Retinal pigment epithelial cell (primary cell): ENCODE measurements around the gene PABPN1L.

Source experiments
- DNase-seq: peaks from one replicate; pipeline ENCODE4 v3.0.0-alpha.2; 2010; ENCODE audit warnings: low read depth
- H3K4me3 ChIP-seq: 2 replicates; pipeline ENCODE4 v1.5.1; 2011; ENCODE audit warnings: mild to moderate bottlenecking, low read length, control low read depth, moderate library complexity
- CTCF ChIP-seq: conservative IDR thresholded peaks from 2 replicates; pipeline ENCODE4 v1.5.1; 2011; ENCODE audit warnings: low read depth, low read length, control low read depth, inconsistent platforms

Gene PABPN1L

GRCh38 chr16:88866151-88866920, at the start of gene PABPN1L:
Gene PABPN1L (minus strand): TSS chr16:88866660. CDS start chr16:88866606, 54 bp downstream.
- DNase-seq = no peak
- TF ChIP-seq CTCF = no peak
- no peak within 1 kb of the TSS for H3K4me3 ChIP-seq

DNA sequence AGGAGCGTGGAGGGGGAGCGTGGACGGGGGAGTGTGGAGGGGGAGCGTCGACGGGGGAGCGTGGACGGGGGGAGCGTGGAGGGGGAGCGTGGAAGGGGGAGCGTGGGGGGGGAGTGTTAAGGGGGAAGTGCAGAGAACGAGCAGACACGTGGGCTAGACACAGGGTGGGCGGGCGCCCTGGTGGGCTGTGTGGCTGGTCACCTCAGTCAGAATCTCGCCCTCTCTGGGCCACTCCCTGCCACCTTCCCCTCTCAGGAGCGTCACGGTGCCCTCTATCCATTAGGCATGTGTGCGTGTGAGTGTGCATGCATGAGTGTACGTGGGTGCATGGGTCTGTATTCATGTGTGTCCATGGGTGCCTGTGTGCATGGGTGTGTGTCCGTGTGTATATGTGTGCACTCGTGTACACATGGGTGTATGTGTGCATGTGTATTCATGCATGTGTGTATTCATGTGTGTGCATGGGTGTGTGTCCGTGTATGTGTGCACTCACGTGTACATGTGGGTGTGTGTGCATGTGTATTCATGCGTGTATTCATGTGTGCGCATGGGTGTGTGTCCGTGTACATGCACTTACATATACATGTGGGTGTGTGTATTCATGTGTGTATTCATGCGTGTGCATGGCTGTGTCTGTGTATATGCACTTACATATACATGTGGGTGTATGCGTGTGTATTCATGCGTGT, 49.3 kb upstream of the PABPN1L start:
- no peak overlapping the region for H3K4me3 ChIP-seq
- DNase-seq = no peak
- TF ChIP-seq CTCF = no peak

GRCh38 chr16:88914750-88915368, 48.4 kb upstream of the PABPN1L start:
- no peak overlapping the region for H3K4me3 ChIP-seq
- no peak for DNase-seq
- TF ChIP-seq CTCF = no peak

DNA sequence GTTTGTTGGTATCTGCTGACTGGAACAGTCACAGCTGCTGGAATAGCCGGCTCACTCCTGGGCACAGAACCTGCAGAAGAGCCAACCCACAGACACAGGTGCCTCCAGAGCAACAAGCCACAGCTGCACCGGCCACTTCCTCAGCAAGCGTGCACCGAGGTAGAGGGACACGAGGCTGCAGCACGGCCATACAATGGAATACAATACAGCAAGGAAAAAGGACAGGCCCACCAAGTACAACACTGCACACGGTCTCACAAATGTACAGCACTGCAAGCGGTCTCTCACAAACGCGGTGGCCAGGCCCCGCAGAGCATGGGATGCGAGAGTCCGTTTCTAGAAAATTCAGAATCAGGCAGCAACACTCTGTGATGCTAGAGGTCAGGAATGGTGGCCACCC, 47.4 kb upstream of the PABPN1L start:
- no peak for TF ChIP-seq CTCF
- no peak for DNase-seq
- H3K4me3 ChIP-seq = no peak overlapping the region

GRCh38 chr16:88913001-88913612, 46.6 kb upstream of the PABPN1L start:
- DNase-seq = no peak
- no peak for TF ChIP-seq CTCF
- no peak overlapping the region for H3K4me3 ChIP-seq

GRCh38 chr16:88912556-88912955, 46.1 kb upstream of the PABPN1L start:
- no peak overlapping the region for H3K4me3 ChIP-seq
- DNase-seq = no peak
- TF ChIP-seq CTCF = no peak
